ENCODE measurements around the gene GNAZ.
"Not testable (repeated sequence)": the region's sequence is repeated elsewhere in the genome, so short reads cannot be mapped to it uniquely, and the experiment has no call there.

GNAZ gene

GRCh38 chr22:23131931-23132330, 61.6 kb downstream of the GNAZ start:
- Mint-ChIP-seq H3K4me1 (ENCODE audit: low read depth) (no peaks in the 10 kb centered on the region), H3K27me3 (no peaks in the 10 kb centered on the region), H3K9me3 (no peaks in the 10 kb centered on the region), H3K36me3 (ENCODE audit: low read depth) (no peaks in the 10 kb centered on the region), H3K4me3 (no peak overlapping the region), H3K27ac (no peak overlapping the region)
- intact Hi-C loops (cut with micrococcal nuclease): no loop called here

GRCh38 chr22:23132376-23133091, 62.2 kb downstream of the GNAZ start:
- no peaks in the 10 kb centered on the region for H3K4me1 Mint-ChIP-seq (ENCODE audit: low read depth)
- no peak overlapping the region for H3K27ac Mint-ChIP-seq
- no peaks in the 10 kb centered on the region for H3K9me3 Mint-ChIP-seq
- H3K4me3 Mint-ChIP-seq: no peak overlapping the region
- intact Hi-C loops (cut with micrococcal nuclease): no loop called here
- H3K27me3 Mint-ChIP-seq: no peaks in the 10 kb centered on the region
- H3K36me3 Mint-ChIP-seq (ENCODE audit: low read depth): no peaks in the 10 kb centered on the region

- H3K27me3 Mint-ChIP-seq: no peaks in the 10 kb centered on the region
- no peak overlapping the region for H3K4me3 Mint-ChIP-seq
- H3K36me3 Mint-ChIP-seq (ENCODE audit: low read depth): no peaks in the 10 kb centered on the region
- no peaks in the 10 kb centered on the region for H3K9me3 Mint-ChIP-seq
- H3K4me1 Mint-ChIP-seq (ENCODE audit: low read depth): peaks cover 12% of the 10 kb centered on the region
- intact Hi-C loops (cut with micrococcal nuclease): no loop called here
- no peak overlapping the region for H3K27ac Mint-ChIP-seq
Observed at GRCh38 chr22:23133922-23134321, 63.6 kb downstream of the GNAZ start.

GRCh38 chr22:23136991-23137390, 66.7 kb downstream of the GNAZ start:
- H3K4me3 Mint-ChIP-seq; H3K27ac Mint-ChIP-seq; H3K36me3 Mint-ChIP-seq (ENCODE audit: low read depth); H3K9me3 Mint-ChIP-seq; intact Hi-C loops (cut with micrococcal nuclease); H3K27me3 Mint-ChIP-seq: not testable (repeated sequence)
- peaks cover 20% of the 10 kb centered on the region for H3K4me1 Mint-ChIP-seq (ENCODE audit: low read depth)

GRCh38 chr22:23137468-23137867, 67.1 kb downstream of the GNAZ start:
- intact Hi-C loops (cut with micrococcal nuclease): no loop called here
- Mint-ChIP-seq H3K4me3 (no peak overlapping the region), H3K27ac (no peak overlapping the region), H3K9me3 (no peaks in the 10 kb centered on the region), H3K4me1 (ENCODE audit: low read depth) (peaks cover 25% of the 10 kb centered on the region), H3K36me3 (ENCODE audit: low read depth) (no peaks in the 10 kb centered on the region), H3K27me3 (no peaks in the 10 kb centered on the region)

- Mint-ChIP-seq H3K27me3 (no peaks in the 10 kb centered on the region), H3K4me1 (ENCODE audit: low read depth) (peaks cover 30% of the 10 kb centered on the region), H3K4me3 (peak overlapping the region; percentile 40), H3K9me3 (no peaks in the 10 kb centered on the region), H3K36me3 (ENCODE audit: low read depth) (no peaks in the 10 kb centered on the region), H3K27ac (peak overlapping the region; percentile 78)
- intact Hi-C loops (cut with micrococcal nuclease): no loop called here
Observed at GRCh38 chr22:23137905-23138561, 67.7 kb downstream of the GNAZ start.

GRCh38 chr22:23138584-23139435, 68.5 kb downstream of the GNAZ start:
- H3K4me3 Mint-ChIP-seq: no peak overlapping the region
- intact Hi-C loops (cut with micrococcal nuclease): no loop called here
- H3K27me3 Mint-ChIP-seq: peaks cover 4% of the 10 kb centered on the region
- peaks cover 30% of the 10 kb centered on the region for H3K4me1 Mint-ChIP-seq (ENCODE audit: low read depth)
- H3K36me3 Mint-ChIP-seq (ENCODE audit: low read depth): no peaks in the 10 kb centered on the region
- H3K27ac Mint-ChIP-seq: peak overlapping the region; percentile 78
- no peaks in the 10 kb centered on the region for H3K9me3 Mint-ChIP-seq

GRCh38 chr22:23140385-23140784, 70.1 kb downstream of the GNAZ start:
- intact Hi-C loops (cut with micrococcal nuclease): no loop called here
- Mint-ChIP-seq H3K4me3 (no peak overlapping the region), H3K9me3 (no peaks in the 10 kb centered on the region), H3K27me3 (peaks cover 10% of the 10 kb centered on the region), H3K4me1 (ENCODE audit: low read depth) (peaks cover 38% of the 10 kb centered on the region), H3K36me3 (ENCODE audit: low read depth) (no peaks in the 10 kb centered on the region), H3K27ac (no peak overlapping the region)

- Mint-ChIP-seq H3K27me3 (peaks cover 13% of the 10 kb centered on the region), H3K9me3 (no peaks in the 10 kb centered on the region), H3K4me3 (peak overlapping the region; percentile 60), H3K36me3 (ENCODE audit: low read depth) (no peaks in the 10 kb centered on the region), H3K4me1 (ENCODE audit: low read depth) (peaks cover 43% of the 10 kb centered on the region), H3K27ac (peak overlapping the region; percentile 84)
- intact Hi-C loops (cut with micrococcal nuclease): no loop called here
Observed at GRCh38 chr22:23142546-23143105, 72.3 kb downstream of the GNAZ start.

- Mint-ChIP-seq H3K36me3 (ENCODE audit: low read depth) (no peaks in the 10 kb centered on the region), H3K4me3 (no peak overlapping the region), H3K9me3 (no peaks in the 10 kb centered on the region), H3K27ac (peak overlapping the region; percentile 84), H3K27me3 (peaks cover 13% of the 10 kb centered on the region), H3K4me1 (ENCODE audit: low read depth) (peaks cover 39% of the 10 kb centered on the region)
- intact Hi-C loops (cut with micrococcal nuclease): no loop called here
Observed at GRCh38 chr22:23143119-23143518, 72.8 kb downstream of the GNAZ start.

GRCh38 chr22:23144432-23144831, 74.1 kb downstream of the GNAZ start:
- intact Hi-C loops (cut with micrococcal nuclease): no loop called here
- H3K36me3 Mint-ChIP-seq (ENCODE audit: low read depth): no peaks in the 10 kb centered on the region
- H3K4me3 Mint-ChIP-seq: no peak overlapping the region
- no peaks in the 10 kb centered on the region for H3K9me3 Mint-ChIP-seq
- H3K4me1 Mint-ChIP-seq (ENCODE audit: low read depth): peaks cover 30% of the 10 kb centered on the region
- no peak overlapping the region for H3K27ac Mint-ChIP-seq
- peaks cover 14% of the 10 kb centered on the region for H3K27me3 Mint-ChIP-seq

- peaks cover 30% of the 10 kb centered on the region for H3K4me1 Mint-ChIP-seq (ENCODE audit: low read depth)
- H3K4me3 Mint-ChIP-seq: peak within 1 kb of the TSS; percentile 66
- peak within 1 kb of the TSS; percentile 15 for H3K27ac Mint-ChIP-seq
- H3K36me3 Mint-ChIP-seq (ENCODE audit: low read depth): no peaks in the 10 kb centered on the region
- intact Hi-C loops (cut with micrococcal nuclease): no loop called here
- peaks cover 14% of the 10 kb centered on the region for H3K27me3 Mint-ChIP-seq
- no peaks in the 10 kb centered on the region for H3K9me3 Mint-ChIP-seq
Observed at GRCh38 chr22:23144932-23145877, 74.9 kb downstream of the GNAZ start, which contains the start of gene RAB36. Gene RAB36, plus strand, starts transcription at chr22:23145477. Its CDS starts 1,140 bp downstream, at chr22:23146617.

GRCh38 chr22:23145878-23146470, 75.7 kb downstream of the GNAZ start:
- no peaks in the 10 kb centered on the region for H3K36me3 Mint-ChIP-seq (ENCODE audit: low read depth)
- H3K4me3 Mint-ChIP-seq: no peak overlapping the region
- peaks cover 36% of the 10 kb centered on the region for H3K4me1 Mint-ChIP-seq (ENCODE audit: low read depth)
- intact Hi-C loops (cut with micrococcal nuclease): no loop called here
- H3K9me3 Mint-ChIP-seq: no peaks in the 10 kb centered on the region
- peaks cover 14% of the 10 kb centered on the region for H3K27me3 Mint-ChIP-seq
- H3K27ac Mint-ChIP-seq: peak overlapping the region; percentile 15

Measured in dendritic cell treated with granulocyte-macrophage colony-stimulating factor and Interleukin-4, amounts not matched to agents 40 ng/mL and 50 ng/mL, for 4 days (primary cell).